ENCODE results near the gene PPAT. TPM values are rescaled to one million over a fixed set of nuclear protein-coding genes. Genes with fewer than 3 reads are reported as not detected.

PPAT gene
- total RNA-seq, 1 experiment from 2014 or later, result 38.3 TPM

GRCh38 chr4:56389558-56389957 is 45.9 kb downstream of the PPAT start:
- DNase-seq (ENCODE audit: low read depth, low spot score) (no peak), ATAC-seq (no peak)
- Histone ChIP-seq H3K9me3 (ENCODE audit: control insufficient read depth, insufficient read depth, low read depth, low read length) (no peaks in the 10 kb centered on the region), H3K27ac (ENCODE audit: low read length) (no peak overlapping the region), H3K36me3 (ENCODE audit: control insufficient read depth, insufficient read depth, low read length) (peaks cover 5% of the 10 kb centered on the region), H3K4me3 (ENCODE audit: low read depth in 2 of 2, low read length in 2 of 2) (no peak overlapping the region), H3K4me1 (ENCODE audit: control insufficient read depth, insufficient read depth, low read length) (peaks cover 8% of the 10 kb centered on the region), H3K27me3 (ENCODE audit: control insufficient read depth, insufficient read depth, low read length) (no peaks in the 10 kb centered on the region)
- in situ Hi-C loops (cut with HindIII; ENCODE audit: low pct_unique_long_range_greater_than_20kb, low sequenced_read_pairs), result no loop called here
- BruUV-seq (replicated peaks), result no TSS peak
- TF ChIP-seq TCF7L2 (IDR thresholded peaks at IDR 0.05; ENCODE audit: low read depth, low read length), result no peak
- TF ChIP-seq CTCF (IDR thresholded peaks at IDR 0.05), result no peak
- TF ChIP-seq REST (IDR thresholded peaks at IDR 0.05; ENCODE audit: insufficient read depth in 1 of 2, low read depth in 2 of 2, low read length in 1 of 2), result no peak
- no peak for TF ChIP-seq POLR2AphosphoS5 (IDR thresholded peaks at IDR 0.05; ENCODE audit: low read depth, low read length)
- no peak for TF ChIP-seq SIN3A (IDR thresholded peaks at IDR 0.05; ENCODE audit: borderline replicate concordance, insufficient read depth, low read depth, low read length)
- ChIA-PET POLR2A (no interaction called here), CTCF (no interaction called here)
- intact Hi-C loops (cut with micrococcal nuclease; ENCODE audit: unreplicated experiment), result no loop called here

GRCh38 chr4:56388306-56388705 is 47.1 kb downstream of the PPAT start:
- H3K27ac ChIP-seq (ENCODE audit: low read length), result peak overlapping the region; percentile 87
- no TSS peak for BruUV-seq (replicated peaks)
- TF ChIP-seq CTCF (IDR thresholded peaks at IDR 0.05), result no peak
- TF ChIP-seq TCF7L2 (IDR thresholded peaks at IDR 0.05; ENCODE audit: low read depth, low read length), result no peak
- TF ChIP-seq SIN3A (IDR thresholded peaks at IDR 0.05; ENCODE audit: borderline replicate concordance, insufficient read depth, low read depth, low read length), result no peak
- TF ChIP-seq POLR2AphosphoS5 (IDR thresholded peaks at IDR 0.05; ENCODE audit: low read depth, low read length), result no peak
- TF ChIP-seq REST (IDR thresholded peaks at IDR 0.05; ENCODE audit: insufficient read depth in 1 of 2, low read depth in 2 of 2, low read length in 1 of 2), result no peak
- DNase-seq (ENCODE audit: low read depth, low spot score) (no peak), ATAC-seq (no peak)
- CTCF ChIA-PET, result no interaction called here
- H3K27me3 ChIP-seq (ENCODE audit: control insufficient read depth, insufficient read depth, low read length), result no peaks in the 10 kb centered on the region
- intact Hi-C loops (cut with micrococcal nuclease; ENCODE audit: unreplicated experiment) (no loop called here), in situ Hi-C loops (cut with HindIII; ENCODE audit: low pct_unique_long_range_greater_than_20kb, low sequenced_read_pairs) (no loop called here)
- H3K9me3 ChIP-seq (ENCODE audit: control insufficient read depth, insufficient read depth, low read depth, low read length), result no peaks in the 10 kb centered on the region
- POLR2A ChIA-PET, result no interaction called here
- peaks cover 3% of the 10 kb centered on the region for H3K36me3 ChIP-seq (ENCODE audit: control insufficient read depth, insufficient read depth, low read length)
- H3K4me1 ChIP-seq (ENCODE audit: control insufficient read depth, insufficient read depth, low read length), result peaks cover 8% of the 10 kb centered on the region
- H3K4me3 ChIP-seq (ENCODE audit: low read depth in 2 of 2, low read length in 2 of 2), result peak overlapping the region; percentile 85 to 91
